Esophagus mucosa (tissue), 1 donor: Measurements from ENCODE around the gene PLEKHF1. TPM values are rescaled to one million over a fixed set of nuclear protein-coding genes. Genes with fewer than 3 reads are reported as not detected.
"Not testable (repeated sequence)": the region's sequence is repeated elsewhere in the genome, so short reads cannot be mapped to it uniquely, and the experiment has no call there.

Experiments used
- ATAC-seq: fragments of 200-7000 bp; cut with Tn5 transposase; one replicate; pipeline ENCODE4 v1.9.1; 2020
- total RNA-seq: library from RNA; stranded (reverse); gene quantifications from one replicate; pipeline ENCODE4 v1.2.4, GENCODE V29; 2023
- donor health status: DM: yes; HTN: yes; CAD: no.

PLEKHF1 gene
- total RNA-seq, 1 donor from 2014 or later: 4.4 TPM

DNA sequence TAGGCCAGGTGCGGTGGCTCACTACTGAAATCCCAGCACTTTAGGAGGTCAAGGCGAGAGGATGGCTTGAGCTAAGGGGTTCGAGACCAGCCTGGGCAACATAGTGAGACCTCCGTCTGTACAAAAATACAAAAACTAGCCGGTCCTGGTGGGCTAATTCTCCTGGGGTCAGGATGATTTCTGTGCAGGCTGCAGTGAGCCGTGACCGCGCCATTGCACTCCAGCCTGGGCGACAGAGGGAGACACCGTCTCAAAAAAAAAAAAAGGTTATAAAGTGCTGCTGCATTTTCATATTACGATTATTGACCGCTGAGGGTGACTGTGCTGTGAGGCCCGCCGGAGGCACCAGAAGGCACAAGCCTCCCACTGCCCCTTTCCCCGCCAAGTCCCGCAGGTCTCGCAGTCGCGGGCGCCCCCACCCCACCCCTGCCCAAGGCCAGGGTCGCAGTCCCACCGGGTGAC, 477 bp upstream of the PLEKHF1 start:
- no peak for ATAC-seq

DNA sequence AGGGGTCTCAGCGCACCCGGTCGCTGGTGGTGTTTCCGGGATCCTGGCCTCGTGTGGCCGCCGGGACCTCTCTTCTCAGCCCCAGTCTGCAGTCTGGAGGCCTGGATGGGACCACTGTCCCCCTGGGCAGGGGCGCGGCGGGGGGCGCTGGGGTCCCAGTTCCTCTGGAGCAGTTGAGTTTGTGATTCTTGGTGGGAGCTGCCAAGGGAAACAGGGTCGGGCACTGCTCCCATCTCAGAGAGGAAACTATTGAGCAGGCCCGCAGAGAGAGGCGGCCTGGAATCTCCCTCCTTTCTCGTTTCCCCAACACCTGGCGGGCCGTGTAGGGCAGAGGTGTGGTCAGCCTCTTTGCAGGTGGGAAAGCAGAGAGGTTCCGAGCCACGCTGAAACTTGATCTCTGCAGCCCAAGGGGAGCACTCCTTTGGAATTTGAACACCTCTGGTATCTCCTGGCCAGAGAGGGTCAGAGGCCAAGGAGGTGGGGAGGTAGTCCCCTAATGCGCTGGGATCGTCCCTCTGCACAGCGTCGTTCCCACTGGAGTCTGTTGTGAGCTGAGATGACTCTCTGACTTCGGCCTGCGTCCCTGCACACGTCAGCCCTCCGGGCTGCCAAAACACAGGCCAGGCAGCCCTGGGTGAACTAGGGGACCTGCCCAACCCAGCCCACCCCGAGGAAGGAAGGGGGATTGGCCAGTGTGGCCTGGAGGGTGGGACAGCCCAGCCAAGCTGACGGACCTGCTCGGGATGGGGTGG, 741 bp downstream of the PLEKHF1 start:
- peak; percentile 7 for ATAC-seq

DNA sequence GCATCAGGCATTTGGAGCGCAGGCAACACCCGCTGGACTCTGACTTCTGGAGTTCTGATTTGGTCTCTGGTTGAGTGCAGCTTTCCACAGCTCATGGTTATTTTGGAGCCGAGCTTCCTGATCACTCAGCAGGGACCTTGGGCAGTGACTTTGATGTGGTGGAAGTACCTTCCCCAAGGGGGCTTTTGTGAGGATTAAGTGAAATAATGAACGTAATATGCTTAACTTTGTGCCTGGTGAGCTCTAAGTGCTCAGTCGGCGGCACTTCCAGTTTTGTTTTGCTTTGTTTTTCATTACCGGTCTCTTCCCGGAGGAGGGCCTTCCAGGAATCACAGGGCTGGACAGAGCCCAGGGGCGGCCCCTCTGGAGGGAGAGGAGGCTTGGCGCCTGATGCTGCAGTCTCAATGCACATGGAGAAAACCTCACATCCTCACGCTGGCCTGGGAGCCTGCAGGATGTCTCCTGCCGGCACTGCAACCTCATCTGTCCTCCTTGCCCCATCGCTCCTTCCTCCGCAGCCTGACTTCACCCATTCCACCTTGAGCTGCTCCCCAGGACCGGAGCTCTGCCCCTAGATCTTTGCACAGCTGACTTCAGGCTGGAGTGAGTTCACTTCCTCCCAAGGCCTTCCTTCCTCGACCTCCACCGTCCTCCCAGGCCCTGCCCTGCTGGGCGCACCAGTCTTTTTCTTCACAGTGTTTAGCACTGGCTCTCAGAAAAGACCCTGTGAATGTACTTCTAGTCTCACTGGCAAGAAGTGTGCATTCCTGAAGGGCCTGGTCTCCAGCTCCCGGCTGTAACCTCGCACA, 1.5 kb downstream of the PLEKHF1 start:
- no peak for ATAC-seq

DNA sequence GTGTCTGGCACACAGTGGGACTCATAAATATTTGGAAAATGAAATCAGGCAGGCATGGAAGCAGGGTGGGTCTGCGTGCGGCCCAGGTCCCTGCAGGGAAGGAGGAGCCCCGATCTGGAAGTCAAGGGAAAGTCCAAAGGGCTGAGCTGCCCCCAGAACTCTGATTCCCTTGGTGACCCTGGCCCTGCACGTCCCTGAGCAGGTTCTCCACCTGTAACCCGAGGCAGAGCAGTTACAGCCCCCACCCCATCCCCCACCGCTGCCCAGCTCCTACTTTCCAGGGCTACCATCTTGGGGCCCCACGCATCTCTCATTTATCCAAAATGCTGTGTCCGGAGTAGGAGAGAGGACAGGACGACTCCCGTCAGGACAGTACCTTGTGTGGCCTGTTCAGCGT, 2.1 kb downstream of the PLEKHF1 start:
- no peak for ATAC-seq

DNA sequence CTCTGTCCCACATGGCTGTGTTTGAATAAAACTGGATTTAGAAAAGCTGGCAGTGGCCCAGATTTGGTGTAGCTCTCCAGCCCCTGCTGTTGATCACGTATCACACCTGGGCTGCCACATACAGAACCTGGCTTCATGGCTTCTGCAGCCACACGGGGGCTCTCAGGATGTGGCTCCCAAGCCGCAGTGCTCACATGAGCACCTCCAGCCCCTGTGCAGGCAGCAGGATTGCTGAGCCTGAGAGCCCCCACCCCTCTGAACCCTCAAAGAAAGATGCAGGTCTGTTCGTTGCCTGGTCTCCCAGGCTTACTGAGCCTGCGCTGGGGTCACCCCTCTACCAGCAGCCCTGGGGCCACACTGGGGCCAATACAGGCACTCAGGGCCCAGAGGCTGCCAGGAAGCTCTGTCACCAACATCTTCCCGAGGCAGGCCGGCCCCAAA, 2.7 kb downstream of the PLEKHF1 start:
- no peak for ATAC-seq

DNA sequence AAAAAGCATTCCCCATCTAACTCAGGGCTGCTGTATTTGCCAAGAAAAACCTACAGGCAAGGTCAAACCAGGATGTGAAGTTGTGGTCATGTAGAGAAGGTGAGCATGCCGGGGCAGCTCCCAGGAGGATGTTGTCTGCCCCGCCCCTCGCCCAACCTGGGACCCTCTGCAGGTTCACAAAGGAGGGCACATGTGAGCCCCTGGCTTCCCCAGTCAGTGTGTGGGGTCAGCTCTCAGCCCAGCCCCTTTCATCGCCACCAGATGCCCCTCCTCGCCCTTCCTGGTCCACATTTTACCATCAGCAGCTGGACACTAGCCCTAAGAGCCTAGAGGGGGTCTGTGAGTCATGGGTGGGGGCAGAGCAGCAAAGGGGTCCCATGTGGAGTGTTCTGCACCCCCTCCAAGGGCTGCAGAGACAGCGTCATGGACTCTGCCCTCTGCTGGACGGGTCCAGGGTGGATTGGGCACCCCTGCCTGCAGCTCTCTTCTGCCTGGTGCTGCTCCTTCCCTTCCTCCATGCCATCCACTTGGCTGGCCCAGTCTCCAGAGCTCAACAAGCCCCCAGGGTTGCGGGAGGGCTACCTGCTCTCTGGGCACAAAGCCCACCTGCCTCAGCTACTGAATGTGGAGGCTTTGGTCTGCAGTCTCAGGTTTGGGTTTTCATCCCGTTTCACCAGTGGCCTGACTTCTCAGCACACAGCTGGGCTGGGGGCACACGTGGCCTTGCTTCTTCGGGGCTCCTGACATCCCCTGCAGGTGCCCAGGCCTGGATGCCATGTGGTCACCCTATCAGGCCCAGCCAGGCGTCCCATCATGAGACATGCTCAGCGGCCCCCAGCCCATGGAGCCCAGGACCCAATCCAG, 3.7 kb downstream of the PLEKHF1 start:
- ATAC-seq: no peak

DNA sequence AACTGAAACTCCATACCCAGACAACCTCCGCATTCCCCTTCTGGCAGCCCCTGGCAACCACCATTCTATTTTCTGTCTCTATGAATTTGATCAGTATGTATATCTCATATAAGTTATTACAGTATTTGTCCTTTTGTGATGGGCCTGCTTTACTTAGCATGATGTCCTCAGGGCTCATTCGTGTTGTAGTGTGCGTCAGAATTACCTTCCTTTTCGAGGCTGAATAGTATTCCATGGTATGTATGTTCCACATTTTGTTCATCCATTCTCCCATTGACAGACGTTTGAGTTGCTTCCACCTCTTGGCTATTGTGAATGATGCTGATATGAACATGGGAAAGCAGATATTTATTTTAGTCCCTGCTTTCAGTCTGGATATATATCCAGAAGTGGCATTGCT, 5.0 kb downstream of the PLEKHF1 start:
- no peak for ATAC-seq

DNA sequence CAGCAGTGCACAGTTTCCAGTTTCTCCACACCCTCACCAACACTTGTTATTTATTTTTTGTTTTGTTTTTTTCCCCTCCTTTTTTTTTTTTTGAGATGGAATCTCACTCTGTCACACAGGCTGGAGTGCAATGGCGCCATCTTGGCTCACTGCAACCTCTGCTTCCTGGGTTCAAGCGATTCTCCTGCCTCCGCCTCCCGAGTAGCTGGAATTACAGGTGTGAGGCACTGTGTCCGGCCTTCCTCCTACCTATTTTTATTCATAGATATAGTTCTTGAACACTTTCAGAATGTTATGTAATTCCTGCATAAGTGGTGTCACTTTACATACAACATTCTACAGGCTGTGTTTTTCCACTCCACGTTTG, 5.7 kb downstream of the PLEKHF1 start:
- ATAC-seq: not testable (repeated sequence)

DNA sequence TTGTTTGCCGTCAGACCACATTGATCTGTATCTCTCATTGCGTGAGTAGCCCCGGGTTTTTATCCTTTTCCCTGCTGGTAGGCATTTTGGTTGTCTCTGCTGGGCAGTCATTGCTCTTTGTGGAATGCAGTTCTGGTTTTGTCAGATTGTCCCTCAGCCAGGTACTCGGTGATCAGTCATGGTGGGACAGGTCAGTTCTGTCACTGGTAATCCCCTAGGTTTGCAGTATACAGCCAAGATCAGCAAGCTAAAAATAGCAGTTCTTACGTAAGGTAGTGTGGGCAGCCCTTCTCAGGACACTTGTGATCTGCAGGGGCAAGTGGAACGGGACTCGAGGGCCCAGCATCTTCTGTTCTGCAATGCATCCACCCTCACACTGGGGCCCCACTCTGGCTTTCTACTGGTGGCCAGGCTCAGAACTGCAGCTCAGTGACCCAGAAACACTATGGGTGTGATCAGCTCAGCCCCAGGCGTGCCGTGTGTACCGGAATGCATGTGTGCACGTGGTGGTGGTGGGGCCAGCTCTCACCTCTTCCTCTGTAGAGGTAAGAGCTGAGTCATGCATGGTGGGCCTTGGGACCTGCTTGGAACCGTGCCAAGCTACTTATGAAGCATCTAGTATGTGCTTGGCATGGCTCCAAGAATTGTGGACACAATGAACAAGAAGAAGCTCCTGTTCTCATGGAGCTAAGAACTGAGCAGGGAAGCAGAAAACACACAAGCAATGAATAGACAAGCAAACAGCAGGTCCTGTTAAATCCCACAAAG, 6.3 kb downstream of the PLEKHF1 start:
- peak; percentile 72 for ATAC-seq

DNA sequence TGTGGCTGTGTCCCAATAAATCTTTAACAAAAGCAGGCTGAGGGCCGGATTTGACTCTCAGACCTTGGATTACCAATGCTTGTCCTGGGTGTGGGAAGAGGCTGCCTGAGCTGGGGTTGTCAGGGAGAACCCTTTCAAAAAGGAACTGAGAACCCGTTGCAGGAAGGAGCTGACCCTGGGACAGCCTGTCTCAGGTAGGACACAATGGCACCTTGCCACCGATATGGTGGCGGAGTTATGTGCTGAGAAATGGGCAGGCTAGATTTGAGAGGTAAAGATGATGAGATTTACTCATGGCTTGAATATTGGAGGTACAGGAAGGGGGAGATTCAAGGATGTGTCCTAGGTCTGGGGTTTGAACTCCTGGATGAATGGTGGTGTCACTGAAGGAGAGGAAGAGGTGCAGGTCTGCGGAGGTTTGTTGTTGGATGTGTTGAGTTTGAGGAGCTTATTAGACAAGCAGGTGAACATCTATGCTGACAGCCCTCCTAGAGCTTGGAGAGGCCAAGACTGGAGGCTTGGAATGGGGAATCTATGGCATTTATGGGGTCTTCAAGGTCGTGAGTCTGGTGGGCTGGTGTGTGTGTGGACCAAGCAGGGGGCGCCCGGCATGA, 7.2 kb downstream of the PLEKHF1 start:
- ATAC-seq: no peak

DNA sequence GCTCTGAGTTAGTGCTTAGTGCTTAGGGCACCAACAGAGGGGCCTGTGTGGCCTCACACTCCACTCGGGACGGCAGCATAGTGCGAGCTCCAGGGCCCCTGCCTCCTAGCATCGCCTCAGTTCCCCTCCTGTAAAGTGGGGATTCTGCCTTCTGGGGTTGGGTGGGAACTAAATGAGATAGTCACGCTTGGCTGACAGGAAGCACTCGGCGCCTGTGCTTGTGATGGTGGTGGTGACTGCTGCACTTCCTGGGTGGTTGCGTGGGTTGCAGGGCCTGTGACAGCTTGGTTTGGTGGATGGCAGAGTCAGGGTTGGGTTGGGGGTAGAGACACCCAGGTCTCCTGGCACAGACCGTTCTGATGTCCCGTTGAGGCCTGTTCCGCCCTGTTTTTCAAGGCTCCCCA, 7.7 kb downstream of the PLEKHF1 start:
- peak; percentile 36 for ATAC-seq

DNA sequence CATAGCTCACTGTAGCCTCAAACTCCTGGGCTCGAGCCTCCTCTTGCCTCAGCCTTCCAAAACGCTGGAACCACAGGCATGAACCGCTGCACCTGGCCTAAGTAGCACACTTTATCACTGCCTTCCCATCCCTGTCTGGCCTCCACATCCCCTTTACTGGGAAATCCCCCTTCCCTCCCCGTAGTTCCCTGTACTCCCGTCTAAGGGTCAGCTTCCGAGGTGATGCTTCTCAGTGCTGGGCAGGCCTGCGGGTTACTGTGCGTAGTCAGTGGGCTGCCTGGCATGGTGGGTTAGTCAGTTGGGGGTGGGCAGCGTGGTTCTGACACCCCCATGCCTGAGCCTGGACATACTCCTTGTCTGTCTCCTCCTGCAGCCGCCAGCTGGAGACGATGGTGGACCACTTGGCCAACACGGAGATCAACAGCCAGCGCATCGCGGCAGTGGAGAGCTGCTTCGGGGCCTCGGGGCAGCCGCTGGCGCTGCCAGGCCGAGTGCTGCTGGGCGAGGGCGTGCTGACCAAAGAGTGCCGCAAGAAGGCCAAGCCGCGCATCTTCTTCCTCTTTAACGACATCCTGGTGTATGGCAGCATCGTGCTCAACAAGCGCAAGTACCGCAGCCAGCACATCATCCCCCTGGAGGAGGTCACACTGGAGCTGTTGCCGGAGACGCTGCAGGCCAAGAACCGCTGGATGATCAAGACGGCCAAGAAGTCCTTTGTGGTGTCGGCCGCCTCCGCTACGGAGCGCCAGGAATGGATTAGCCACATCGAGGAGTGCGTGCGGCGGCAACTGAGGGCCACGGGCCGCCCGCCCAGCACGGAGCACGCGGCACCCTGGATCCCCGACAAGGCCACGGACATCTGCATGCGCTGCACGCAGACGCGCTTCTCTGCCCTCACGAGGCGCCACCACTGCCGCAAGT, 8.4 kb downstream of the PLEKHF1 start:
- no peak for ATAC-seq

DNA sequence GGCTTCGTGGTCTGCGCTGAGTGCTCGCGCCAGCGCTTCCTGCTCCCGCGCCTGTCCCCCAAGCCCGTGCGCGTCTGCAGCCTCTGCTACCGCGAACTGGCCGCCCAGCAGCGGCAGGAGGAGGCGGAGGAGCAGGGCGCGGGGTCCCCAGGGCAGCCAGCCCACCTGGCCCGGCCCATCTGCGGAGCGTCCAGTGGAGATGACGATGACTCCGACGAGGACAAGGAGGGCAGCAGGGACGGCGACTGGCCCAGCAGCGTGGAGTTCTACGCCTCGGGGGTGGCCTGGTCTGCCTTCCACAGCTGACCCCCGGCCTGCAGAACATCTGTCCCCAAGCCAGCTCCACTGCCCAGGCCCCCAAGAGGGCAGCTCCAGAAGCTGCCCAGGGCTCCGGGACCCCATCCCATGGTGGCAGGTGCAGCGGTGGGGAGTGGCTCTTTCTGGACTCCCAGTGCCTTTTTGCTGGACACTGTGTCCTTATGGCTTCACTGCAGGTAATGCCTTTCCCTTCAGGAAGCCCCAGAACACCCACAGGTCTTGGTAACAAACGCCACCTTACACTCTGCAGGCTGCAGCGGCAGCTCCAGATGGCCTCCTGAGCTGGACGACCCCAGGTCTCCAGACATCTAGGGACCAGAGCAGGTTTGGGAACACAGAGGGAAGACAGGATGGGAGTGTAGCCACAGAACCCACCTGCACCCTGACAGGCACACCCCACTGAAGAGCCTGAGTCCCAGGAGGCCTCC, 9.3 kb downstream of the PLEKHF1 start:
- no peak for ATAC-seq

DNA sequence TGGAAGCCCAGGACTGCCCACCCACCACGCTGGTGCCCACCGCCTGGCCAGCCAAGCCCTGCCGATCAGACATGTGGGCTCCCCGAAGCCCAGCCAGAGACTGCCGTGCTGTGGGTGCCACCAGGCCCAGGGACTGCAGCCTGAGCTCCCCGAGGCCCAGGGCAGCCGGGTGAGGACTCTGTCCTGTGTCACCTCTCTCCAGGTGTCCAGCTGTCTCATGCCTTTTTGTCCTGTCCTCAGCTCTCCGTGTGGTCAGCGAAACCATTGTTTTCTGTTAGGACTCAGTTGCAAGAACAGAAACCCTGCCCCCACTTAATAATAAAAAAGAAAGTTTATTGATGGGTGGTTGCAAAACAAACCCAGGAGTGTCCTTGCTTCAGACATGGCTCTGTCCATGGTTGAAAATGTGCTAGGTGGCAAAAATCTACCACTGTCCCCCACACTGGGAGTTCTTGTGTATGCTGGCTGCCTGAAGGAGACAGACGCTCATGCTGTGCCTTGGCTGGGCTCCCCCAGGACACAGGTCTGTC, 9.9 kb downstream of the PLEKHF1 start:
- no peak for ATAC-seq

DNA sequence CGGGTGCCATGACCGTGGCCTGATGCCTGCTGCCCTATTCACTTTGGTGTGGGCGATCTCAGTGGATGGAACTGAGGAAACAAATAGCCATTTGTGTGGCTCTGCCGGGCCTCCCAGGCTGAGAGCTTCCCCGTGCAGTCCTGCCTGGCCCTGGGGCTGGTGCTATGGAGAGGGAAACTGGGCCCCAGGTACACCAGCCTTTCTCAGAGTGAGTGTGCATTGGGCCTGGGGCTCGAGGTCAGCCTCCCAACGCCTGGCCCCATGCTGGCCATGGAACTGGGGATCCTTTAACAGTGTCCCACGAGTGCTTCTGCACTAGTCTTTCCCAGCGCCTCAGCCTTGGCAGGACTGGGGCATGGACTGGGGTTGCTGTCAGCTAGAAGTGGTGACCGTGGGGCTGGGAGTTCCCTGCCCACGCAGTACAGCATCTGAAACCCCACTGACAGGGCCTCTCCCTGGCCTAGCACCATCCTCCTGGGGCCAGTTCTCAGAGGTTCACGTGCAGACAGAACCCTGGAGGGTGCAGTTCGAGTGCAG, 10.5 kb downstream of the PLEKHF1 start:
- ATAC-seq: no peak

DNA sequence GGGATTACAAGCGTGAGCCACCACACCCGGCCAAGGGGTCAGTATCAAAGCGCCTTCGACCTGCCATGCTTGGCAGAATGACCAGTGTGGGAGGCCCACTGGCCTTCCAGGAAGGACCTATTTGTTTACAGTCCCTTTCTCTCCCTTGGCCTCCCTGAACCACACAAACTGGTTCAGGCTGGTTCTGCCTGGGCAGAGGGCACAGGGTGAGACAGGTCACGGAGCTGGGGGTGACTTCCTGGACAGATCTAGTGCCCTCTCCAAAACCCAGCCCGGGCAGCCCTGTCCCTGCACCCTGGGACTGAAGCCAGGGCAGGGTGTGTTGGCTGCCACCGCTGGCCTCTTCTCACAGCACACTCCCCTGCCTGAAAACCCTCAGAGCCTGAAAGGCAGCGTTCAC, 11.3 kb downstream of the PLEKHF1 start:
- peak; percentile 49 for ATAC-seq

DNA sequence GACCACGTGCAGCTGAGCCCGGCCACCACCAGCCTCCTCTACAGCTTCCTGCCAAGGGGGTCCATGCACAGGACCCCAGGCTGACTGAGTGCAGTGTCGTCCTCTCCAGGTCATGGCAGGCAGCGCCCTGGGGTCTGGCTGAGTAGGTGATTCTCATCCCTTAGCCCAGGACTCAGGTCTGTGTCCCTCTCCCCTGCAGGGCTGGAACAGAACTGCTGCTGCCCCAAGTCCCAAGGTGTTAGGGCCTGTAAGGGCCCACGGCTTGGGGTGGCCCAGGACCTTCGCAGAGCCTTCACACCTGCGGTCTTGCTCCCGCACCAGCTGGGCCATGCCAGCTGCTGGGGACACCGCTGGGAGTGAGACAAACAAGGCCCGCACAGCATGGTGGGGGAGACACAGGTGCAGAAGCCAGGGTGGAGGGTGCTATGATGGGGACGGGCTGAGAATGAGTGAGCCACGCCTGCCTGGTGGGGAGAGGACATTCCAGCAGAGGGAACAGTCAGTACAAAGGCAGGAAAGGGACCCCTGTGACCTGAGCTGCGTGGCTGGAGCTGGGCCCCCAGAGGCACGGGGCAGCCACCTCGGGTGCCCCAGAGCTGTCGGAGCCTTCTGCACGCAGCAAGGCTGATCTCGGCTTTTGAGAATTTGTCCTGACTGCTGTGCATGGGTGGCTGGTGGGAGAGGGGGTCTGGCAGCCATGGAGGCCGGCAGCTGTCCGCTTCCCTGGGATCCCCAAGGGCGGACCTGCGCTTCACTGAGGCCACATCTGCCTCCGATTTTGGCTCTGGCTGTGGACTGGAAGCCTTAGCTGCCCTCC, 11.9 kb downstream of the PLEKHF1 start:
- no peak for ATAC-seq

DNA sequence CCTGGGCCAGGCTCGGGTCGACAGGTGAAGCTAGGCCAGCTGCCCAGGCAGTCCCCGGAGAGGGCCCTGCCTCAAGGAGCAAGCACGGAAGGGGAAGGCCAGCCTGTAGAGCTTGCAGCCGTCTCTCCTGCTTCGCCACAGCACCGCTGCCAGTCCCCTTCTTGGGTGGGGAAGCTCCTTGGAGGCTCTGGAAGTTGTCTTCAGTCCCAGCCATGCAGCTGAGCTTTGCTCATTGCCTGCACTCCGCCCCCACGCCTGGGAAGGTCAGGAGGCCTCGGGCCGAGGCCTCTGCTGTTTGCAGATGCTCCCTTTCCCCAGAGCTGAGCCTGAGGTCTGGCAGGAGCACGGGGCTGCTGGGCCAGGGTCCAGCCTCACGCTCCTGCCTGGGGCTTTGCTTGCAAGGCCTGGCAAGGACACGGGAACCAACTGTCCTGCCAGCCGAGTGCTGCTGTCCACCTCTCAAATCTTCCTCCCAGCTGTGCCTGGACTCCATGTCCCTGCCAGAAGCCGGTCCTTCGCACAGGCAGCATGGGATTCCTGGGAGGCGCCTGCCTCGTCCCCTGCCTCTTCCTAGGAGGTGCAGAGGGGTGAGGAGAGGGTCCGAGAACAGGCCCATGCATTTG, 13.3 kb downstream of the PLEKHF1 start:
- no peak for ATAC-seq
